GM12891 (cell line): ENCODE measurements around the gene MYBPC2.

Experiments
- PAX5 ChIP-seq: IDR thresholded peaks from 2 replicates; pipeline ENCODE4 v1.6.1; 2011; ENCODE audit warnings: low read length, moderate library complexity, mild to moderate bottlenecking; ENCODE audit not compliant: insufficient read depth, severe bottlenecking
- POLR2A ChIP-seq: IDR thresholded peaks from 2 replicates; pipeline ENCODE4 v1.6.1; 2011; ENCODE audit warnings: low read depth, low read length, control low read depth
- POLR2AphosphoS5 ChIP-seq: IDR thresholded peaks from 2 replicates; pipeline ENCODE4 v1.6.1; 2011; ENCODE audit warnings: low read depth, low read length, control low read depth
- POU2F2 ChIP-seq: IDR thresholded peaks from 2 replicates; pipeline ENCODE4 v1.6.1; 2011; ENCODE audit warnings: low read depth, mild to moderate bottlenecking, control low read depth, low read length, moderate library complexity
- SPI1 ChIP-seq: IDR thresholded peaks from 2 replicates; pipeline ENCODE4 v1.6.1; 2011; ENCODE audit warnings: low read depth, low read length, control low read depth
- TAF1 ChIP-seq: IDR thresholded peaks from 2 replicates; pipeline ENCODE4 v1.6.1; 2011; ENCODE audit warnings: low read depth, low read length, control low read depth

- TF ChIP-seq POLR2A (no peak), POLR2AphosphoS5 (no peak), TAF1 (no peak), SPI1 (peak; percentile 34; the same call in 1 of the 2 replicates), PAX5 (no peak), POU2F2 (no peak)
These were observed 49.5 kb upstream of the MYBPC2 start for GRCh38 chr19:50383001-50383851.
